GM21381 (cell line): Measurements from ENCODE around the gene DDX39A.
"Not testable (repeated sequence)": the region's sequence is repeated elsewhere in the genome, so short reads cannot be mapped to it uniquely, and the experiment has no call there.

ENCODE experiments used
- ATAC-seq: cut with Tn5 transposase; IDR thresholded peaks from one replicate; pipeline ENCODE4 v1.9.1; 2021; ENCODE audit warnings: mild to moderate bottlenecking, moderate library complexity; ENCODE audit not compliant: unreplicated experiment

DDX39A gene

GRCh38 chr19:14409146-14410023 lies 9.8 kb downstream of the DDX39A start:
- no peak for ATAC-seq

- no peak for ATAC-seq
Measured at GRCh38 chr19:14408491-14409145, 10.5 kb downstream of the DDX39A start.

GRCh38 chr19:14407605-14408484 lies 11.3 kb downstream of the DDX39A start:
- no peak for ATAC-seq

- no peak for ATAC-seq
Measured at GRCh38 chr19:14406645-14407401, 12.3 kb downstream of the DDX39A start.

GRCh38 chr19:14405758-14406644 lies 13.1 kb downstream of the DDX39A start:
- ATAC-seq = peak; percentile 51

GRCh38 chr19:14405380-14405757 lies 13.8 kb downstream of the DDX39A start:
- no peak for ATAC-seq

GRCh38 chr19:14404312-14404711 lies 14.8 kb downstream of the DDX39A start:
- ATAC-seq = no peak

- not testable (repeated sequence) for ATAC-seq
Measured at GRCh38 chr19:14403145-14403930, 15.8 kb downstream of the DDX39A start.

GRCh38 chr19:14402332-14403144 lies 16.6 kb downstream of the DDX39A start:
- ATAC-seq = no peak

- ATAC-seq = no peak
Measured at GRCh38 chr19:14401468-14402195, 17.5 kb downstream of the DDX39A start.

- ATAC-seq = no peak
Measured at GRCh38 chr19:14400951-14401431, 18.1 kb downstream of the DDX39A start.

- ATAC-seq = not testable (repeated sequence)
Measured at GRCh38 chr19:14397168-14397567, 22.0 kb downstream of the DDX39A start.

GRCh38 chr19:14396730-14397129 lies 22.4 kb downstream of the DDX39A start:
- ATAC-seq = not testable (repeated sequence)

GRCh38 chr19:14395710-14396336 lies 23.3 kb downstream of the DDX39A start:
- no peak for ATAC-seq

- ATAC-seq = no peak
Measured at GRCh38 chr19:14395262-14395661, 23.9 kb downstream of the DDX39A start.

GRCh38 chr19:14394167-14394566 lies 25.0 kb downstream of the DDX39A start:
- no peak for ATAC-seq

- ATAC-seq = no peak
Measured at GRCh38 chr19:14393329-14393728, 25.8 kb downstream of the DDX39A start.
